HG02610 (cell line): ENCODE data around the gene ADAMTS3.

Experiments
- ATAC-seq: cut with Tn5 transposase; IDR thresholded peaks from one replicate; pipeline ENCODE4 v1.9.1; 2021; ENCODE audit warnings: mild to moderate bottlenecking, moderate library complexity; ENCODE audit not compliant: unreplicated experiment

ADAMTS3 gene

DNA sequence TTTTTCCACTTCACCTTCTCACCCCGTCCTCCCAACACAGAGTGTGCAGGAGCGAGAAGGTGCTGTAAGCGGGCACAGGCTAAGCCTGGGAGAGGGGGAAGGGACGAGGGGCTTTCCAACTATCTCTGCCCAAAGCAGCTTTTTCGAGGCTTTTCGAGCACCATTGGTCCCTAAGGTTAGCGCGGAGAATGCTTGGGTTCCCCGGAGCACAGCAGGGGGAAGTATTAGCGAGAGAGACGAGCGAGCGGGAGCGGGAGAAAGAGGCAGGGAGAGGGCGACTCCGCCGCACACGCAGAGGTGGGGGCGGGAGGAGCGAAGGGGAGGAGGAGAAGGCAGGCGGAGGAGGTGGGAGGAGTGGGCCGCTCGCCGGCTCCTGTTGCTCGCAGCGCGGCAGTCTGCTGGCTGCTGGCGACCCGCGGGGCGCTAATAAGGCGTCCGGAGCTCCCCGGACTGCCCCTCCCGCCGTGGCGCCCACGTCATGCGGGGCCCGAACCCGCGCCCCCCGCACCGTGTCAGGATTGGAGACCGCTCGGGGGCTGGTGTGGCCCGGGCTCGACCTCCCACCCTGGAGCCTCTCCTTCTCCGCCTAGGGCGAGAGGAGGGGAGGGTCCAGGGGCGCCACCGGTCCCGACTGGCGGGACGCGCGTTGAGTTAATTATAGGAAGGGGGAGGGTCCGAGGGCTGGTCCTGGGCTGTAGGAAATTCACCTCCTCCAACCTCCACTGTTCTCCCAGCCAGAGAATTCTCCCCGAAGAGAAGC is at the start of gene ADAMTS3:
TSS of gene ADAMTS3 (minus strand) at position 263 of the 760 bp plus-strand sequence. CDS start 459 bp downstream, outside the sequence.
- ATAC-seq, result no peak

DNA sequence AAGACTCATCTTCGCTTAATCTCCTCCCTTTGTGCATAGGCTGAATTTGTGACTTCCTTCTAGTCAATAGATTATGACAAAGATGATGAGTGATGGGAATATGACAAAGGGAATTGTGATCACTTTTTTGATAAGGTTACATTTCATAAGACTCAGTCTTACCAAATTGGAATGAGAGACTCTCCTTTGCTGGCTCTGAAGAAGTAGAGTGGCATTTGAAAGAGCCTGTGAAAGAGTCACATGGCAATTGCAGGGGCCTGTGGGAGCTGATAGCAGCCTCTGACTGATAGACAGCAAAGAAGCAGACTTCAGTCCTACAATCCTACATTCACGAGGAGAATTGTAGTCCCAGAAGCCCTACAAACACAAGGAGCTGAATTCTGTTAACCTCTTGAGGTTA is 44.9 kb upstream of the ADAMTS3 start:
- ATAC-seq, result no peak

DNA sequence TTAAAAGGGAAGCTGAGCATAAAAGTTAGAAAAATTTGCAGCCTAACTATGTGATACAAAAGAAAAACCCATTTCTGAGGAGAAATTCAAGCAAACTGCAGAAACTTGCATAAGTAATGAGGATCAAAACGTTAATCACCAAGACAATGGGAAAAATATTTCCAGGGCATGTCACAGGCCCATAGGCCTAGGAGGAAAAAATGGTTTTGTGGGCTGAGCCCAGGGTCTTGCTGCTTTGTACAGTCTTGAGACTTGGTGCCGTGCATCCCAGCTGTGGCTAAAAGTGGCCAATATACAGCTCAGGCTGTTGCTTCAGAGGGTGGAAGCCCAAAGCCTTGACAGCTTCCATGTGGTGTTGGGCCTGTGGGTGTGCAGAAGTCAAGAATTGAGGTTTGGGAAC is 37.7 kb upstream of the ADAMTS3 start:
- no peak for ATAC-seq

DNA sequence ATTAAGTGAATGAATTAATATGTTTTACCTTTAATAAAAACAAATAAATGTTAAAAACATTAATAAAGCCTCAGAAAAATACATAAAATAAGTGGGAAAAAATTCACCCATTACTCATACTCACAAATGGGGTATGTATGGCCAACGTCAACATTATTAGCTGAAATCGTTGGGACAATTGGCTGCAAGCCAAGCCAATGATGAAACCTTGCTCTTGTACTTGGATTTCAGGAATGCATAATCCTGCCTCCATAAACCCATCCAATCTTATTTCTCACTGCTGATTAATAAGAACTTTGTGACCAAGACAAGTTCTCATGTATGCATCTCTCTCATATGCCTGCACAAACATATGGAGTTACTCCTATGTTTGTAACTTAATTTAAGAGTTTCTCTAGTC is 35.3 kb upstream of the ADAMTS3 start:
- ATAC-seq, result no peak

DNA sequence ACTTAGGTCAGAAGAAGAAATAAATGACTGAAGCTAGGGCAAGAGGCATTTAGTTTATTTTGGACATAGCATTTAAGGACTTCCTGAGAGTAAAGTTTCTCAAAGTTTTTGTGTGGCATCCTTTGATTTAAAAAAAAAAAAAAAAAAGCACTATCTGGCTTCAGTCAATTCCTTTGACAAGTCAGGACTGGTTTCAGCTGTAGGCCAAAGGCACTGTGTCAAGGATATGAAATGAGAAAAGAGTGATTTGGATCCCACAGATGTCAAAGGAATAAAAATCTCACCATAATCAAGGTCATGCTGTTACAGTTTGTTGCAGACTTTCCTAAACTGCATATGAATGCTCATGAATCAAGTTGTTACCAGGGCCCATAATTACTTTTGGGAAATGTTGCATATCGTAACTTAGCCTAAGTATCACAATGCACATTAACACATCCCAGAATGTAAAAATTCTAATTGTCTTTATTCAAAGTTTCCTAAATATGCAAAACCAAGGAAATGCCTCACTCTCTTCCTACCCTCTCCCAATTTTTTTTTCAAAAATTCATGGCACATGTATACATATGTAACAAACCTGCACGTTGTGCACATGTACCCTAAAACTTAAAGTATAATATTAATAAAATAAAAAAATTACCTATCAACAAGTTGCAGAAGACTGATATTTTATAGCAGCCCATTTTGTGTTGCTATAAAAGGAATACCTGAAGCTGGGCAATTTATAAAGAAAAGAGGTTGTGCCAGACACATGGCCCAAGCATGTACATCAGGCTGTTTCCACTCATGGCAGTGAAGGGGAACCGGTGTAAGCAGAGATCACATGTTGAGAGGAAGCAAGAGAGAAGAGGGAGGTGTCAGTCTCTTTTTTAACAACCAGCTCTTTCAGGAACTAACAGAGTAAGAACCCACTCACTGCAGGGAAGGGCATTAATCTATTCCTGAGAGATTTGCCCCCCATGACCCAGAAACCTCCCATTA is 33.7 kb upstream of the ADAMTS3 start:
- no peak for ATAC-seq

DNA sequence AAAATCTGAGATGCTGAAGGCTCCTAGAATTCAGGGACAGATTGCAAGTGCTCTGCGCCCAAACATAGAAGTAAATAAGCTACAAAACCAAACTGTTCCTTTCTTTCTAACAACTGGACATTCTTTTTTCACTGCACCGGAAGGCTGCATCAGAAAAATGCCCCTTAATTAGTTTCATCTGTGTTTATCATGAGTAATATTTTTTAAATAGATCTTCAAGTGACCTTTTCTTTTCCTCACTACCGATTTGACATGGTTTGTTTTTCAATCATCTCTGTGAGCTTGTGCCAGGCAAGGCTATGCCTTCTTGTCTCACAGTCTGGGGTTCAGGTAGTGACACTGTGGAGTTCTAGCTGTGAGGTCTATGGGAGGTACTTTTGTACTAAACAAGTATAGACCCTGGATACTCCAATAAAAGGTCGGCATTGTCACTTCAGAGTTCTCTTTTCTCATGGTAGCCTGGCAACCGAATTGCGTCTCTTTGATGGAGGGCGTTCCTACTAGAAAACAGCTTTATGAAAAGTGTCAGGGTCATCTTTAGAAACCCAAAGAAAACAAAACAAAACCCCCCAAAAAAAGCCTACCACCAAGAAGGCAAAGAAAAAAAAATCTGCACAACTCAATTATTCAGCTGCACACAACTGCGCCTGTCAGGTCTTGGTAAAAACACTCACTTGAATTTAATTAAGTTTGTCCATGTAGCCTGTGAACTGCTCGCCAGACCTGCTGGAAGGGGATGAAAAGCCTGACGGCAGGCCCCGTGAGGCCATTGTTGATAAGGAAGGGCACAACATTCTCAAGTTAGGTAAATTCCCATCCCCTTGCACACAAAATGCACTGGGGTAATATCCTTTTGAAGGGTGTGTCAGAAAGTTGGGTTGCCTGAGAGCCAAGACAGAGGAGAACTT is 22.8 kb upstream of the ADAMTS3 start:
- no peak for ATAC-seq

DNA sequence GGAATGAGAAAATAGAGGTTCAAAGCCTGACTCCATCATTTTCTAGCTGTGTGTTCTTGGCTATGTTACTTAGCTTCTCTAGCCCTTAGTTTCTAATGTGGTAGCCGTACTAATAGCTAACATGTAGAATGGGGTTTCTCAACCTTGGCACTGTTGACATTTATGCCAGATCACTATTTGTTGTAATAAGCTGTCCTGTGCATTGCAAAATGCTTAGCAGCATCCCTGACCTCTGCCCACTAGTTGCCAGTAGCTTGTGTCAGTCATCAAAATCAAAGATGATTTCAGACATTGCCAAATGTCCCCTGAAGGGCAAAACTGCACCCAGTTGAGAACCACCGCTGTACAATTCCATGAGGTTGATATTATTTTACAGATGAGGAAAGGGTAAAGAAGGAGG is 18.3 kb upstream of the ADAMTS3 start:
- ATAC-seq, result no peak

DNA sequence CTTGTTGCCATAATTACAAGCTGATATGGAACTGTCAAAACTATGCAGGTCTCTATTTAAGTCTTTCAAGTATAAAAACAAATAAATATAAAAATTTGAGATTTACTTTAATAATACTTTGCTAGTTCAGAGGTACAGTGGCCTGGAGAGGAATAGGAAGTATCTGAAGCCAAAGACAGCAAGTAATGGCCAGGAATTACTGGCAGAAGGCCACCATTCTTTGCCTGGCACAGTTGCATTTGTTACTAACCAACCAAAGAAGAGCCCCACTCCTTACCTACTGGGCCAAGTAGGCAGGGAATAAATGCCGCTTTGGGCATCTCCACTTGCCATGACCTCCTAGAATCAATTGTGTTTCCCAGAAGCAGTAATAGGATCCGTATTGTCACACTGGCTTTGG is 13.8 kb upstream of the ADAMTS3 start:
- ATAC-seq, result no peak

DNA sequence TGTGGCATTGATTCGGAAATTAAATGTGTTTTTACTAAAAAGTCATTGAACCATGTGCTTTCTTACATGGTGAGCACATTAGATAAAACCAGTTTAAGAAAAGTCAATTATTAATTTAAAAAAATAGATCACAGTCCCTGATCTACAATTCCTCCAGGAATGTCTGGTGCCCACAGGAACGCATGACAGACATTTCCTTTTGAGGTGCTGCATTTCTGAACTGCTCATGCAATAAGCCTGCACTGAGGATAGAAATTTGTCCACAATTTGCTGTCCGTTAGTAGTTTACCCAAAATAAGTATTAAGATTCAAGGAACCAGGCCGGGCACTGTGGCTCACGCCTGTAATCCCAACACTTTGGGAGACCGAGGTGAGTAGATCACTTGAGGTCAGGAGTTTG is 8.2 kb upstream of the ADAMTS3 start:
- ATAC-seq, result no peak

DNA sequence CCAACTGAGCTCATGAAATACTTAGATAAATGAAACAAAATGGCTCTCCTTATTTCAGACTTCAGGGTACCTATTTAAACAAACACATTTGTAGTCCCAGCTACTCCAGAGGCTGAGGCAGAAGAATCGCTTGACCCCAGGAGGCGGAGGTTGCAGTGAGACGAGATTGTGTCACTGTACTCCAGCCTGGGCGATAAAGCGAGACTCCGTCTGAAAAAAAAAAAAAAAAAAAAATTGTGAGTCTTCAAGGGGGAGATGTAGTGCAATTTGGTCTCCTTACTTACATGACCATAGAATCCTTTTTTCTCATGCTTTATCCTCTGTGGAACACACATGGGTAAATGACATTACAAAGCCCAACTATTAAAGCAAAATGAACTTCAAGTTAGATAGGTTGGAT is 2.3 kb upstream of the ADAMTS3 start:
- no peak for ATAC-seq

DNA sequence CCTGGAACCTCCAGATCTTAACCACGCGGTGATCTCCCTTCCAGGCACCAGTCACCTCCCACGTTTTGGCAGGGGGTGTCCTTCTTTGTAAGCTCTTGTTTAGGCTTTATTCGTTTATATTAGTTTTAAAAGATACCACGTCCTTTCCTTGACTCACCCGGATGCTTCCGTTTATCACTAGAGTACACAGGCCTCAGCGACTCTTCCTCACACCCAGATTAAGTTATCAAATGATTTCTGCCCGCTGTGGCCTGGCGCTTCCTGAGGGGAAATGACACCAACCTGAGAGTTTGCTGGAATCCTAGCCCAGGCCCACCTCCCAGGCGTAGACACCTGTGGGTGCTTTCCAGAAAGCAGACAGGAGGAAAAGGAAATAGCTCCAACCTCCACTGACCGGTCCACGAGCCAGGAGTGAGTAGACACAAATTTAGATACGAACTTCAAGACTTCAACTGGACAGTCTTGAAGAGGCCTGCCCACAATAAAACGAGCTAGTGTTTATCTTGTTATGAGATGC is 756 bp upstream of the ADAMTS3 start:
- ATAC-seq, result no peak

DNA sequence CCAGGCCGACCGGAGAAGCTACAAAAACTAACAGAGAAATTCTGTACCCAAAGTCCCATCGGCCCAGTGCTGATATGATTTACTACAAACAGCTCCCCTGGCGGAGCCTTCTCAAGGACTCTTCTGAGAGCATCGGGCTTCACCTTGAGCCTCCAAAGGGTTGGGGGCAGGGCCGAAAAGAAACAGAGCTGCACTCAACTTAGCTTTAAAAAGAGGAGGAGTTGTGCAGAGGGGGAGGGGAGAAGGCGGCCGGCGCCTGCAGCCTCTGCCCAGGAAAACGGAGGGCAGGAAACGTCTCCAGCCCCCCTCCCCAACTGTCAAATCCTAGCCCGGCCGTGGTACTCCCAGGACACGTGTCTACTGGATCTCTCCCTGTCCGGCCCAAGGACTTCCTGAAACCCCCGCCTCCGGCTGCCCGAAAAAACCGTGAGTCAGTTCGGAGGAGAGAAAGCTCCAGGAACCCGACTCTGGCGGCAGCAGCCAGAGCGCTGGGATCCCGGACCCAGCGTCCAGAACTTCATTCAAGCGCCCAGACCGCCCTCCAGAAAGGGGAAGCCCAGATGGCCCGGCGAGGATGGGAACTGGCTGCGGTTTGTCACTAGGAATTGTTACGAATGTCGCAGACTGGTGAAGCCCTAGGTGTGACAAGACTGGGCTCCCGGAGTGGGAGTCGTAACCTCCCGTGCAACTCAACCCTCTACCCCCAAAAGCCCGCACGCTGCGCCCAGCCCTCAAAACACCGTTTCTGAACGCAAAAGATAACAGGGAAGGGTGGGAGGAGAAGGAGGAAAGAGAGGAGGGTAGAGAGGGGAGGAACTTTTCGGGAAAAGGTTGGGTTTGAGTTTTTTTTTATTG is 973 bp downstream of the ADAMTS3 start:
- no peak for ATAC-seq

DNA sequence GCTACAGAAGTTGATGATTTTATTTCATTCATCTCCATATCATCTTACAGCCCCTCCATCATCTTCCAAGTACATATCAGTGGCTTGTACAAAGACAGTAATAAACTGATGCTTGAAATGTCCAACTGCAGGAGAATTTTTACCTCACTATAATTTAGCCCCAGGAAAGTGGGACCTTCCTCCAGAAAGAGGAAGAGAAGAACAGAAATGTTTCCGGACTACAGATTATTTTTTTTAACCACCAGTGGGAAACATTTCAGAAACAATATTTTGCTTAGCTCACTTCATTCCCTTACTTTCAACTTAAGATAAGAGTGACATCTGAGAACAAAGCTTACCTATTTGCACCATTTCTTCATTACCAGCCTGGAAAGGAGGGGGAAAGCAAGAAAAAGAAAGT is 2.0 kb downstream of the ADAMTS3 start:
- no peak for ATAC-seq

DNA sequence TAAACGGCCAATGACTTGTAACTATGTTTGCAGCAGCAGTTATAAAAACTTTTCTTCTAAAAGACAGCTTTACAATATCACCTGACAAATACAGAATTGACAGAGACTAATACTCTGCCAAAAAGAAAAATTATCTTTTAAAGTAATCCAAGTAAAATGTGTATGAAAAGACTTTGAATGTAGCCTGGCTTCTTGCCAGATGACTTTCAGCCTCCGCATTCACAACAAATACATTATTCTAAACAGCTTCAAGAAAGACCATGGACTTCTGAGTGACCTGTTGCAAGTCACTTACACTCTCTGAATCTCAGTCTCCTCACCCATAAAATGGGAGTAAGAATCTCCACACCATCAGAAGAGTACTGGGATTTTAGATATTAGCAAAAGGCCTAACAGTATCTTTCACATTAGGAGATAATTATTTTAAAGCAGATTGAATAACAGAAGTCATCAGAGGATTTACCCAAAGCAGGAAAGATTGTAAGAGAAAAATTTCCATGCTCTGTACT is 2.5 kb downstream of the ADAMTS3 start:
- ATAC-seq, result no peak

DNA sequence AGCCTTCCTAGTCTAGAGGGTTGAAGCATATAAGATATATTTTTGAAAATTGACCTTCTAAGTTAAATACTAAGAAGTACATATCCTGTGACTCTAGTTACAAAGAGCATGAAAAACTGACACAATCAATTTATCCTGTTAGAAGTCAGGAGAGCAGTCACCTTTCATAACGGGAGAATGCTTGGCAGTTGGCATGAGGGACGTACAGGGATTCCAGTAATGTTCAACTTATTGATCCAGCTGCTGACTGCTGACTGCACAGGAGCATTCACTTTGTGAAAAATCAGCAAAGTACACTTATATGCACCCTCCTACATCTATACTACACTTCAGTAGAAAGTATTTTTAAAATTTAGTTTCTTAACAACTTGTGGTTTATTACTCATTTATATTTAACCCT is 4.2 kb downstream of the ADAMTS3 start:
- no peak for ATAC-seq

DNA sequence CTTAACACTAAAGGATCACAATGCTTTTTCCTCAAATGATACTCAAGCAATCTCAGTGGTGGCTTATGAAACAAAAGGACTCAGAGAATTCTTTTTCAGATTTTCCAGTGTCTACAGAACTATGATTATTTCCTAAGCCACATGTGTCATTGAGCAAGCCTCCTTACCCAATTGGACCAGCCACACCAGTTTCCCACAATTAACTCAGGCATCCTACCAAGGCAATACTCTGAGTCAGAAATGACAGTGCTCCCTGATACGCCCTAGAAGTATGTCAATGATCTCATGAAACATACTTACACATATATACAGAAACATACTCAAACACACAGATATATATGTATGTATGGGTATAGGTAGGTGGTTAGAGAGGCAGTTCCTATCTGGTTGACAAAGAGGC is 4.8 kb downstream of the ADAMTS3 start:
- no peak for ATAC-seq

DNA sequence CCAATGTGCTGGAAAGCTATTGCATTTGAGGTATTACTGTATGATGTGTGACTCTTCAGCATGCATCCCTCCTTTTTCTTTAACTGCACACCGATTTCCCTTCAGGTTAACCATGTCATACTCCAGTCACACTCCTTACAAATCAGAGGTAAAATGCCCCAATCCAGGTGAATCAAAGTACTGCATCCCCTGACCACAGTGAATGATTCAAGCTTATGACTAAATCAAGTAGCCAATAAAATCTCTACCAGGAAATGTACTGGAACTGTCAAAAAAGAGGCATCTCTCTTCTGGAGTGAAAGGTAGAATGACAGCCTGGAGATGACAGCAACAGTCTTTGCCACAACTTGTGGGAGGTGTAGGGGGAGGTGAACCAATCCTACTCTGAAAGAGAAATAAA is 10.4 kb downstream of the ADAMTS3 start:
- ATAC-seq, result no peak

DNA sequence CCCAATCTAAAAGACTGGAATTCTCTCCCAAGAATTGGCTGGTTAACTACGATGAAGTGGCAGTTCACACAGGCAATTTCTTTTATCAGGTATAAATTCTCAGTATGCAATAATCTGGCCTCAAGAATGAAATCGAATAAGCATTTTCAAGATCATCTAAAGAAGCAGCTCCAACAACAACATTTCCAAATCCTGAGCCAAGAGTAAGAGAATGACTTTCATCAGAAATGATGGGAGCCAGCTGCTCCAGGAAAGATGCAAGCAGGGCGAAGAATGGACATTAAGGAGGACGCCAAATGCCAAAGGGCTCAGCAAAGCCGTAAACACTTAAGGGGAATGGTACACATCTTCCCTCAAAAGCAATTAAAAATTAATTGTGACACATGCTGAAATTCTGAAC is 12.0 kb downstream of the ADAMTS3 start:
- ATAC-seq, result no peak

DNA sequence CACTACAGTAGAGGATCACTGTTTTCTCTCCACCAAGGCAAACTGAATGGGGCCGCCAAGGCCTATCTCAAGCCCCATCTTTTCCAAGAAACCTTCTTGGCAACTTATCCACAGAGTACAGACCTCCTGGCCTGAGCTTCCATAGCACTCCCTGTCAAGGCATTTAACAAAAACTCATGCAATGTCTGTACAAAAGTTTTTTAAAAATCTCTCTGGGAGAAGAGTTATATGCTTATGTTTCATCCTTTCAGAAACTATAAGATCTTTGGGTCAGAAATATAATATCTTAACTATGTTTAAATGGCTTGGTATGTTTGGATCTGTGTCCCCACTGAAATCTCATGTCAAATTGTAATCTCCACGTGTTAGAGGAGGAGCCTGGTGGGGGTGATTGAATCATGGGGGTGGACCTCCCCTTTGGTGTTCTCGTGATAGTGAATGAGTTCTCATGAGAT is 13.6 kb downstream of the ADAMTS3 start:
- ATAC-seq, result no peak
